ENCODE results near the gene IQCH.

IQCH gene

GRCh38 chr15:67366904-67367303 is 112.3 kb downstream of the IQCH start:
- H3K27me3 ChIP-seq (ENCODE audit: control insufficient read depth in 5 of 5, insufficient read depth in 4 of 5, low read length in 5 of 5): peaks cover 0 to 4% (median 0%) of the 10 kb centered on the region in 5 donors
- H3K4me1 ChIP-seq (ENCODE audit: control insufficient read depth in 5 of 5, insufficient read depth in 5 of 5, low read length in 5 of 5): no peaks in the 10 kb centered on the region
- H3K9ac ChIP-seq (ENCODE audit: low read length in 5 of 5): no peak overlapping the region
- no peaks in the 10 kb centered on the region for H3K9me3 ChIP-seq (ENCODE audit: control insufficient read depth in 5 of 5, low read length in 5 of 5)
- H3K27ac ChIP-seq (ENCODE audit: low read depth, low read length): no peak overlapping the region
- H3K4me3 ChIP-seq (ENCODE audit: low read depth in 1 of 5, low read length in 5 of 5): no peak overlapping the region
- H3K36me3 ChIP-seq (ENCODE audit: control insufficient read depth in 5 of 5, insufficient read depth in 5 of 5, low read length in 5 of 5): no peaks in the 10 kb centered on the region

GRCh38 chr15:67369359-67369998 is 114.9 kb downstream of the IQCH start:
- Histone ChIP-seq H3K4me3 (ENCODE audit: low read depth in 1 of 5, low read length in 5 of 5) (no peak overlapping the region), H3K9ac (ENCODE audit: low read length in 5 of 5) (no peak overlapping the region), H3K9me3 (ENCODE audit: control insufficient read depth in 5 of 5, low read length in 5 of 5) (no peaks in the 10 kb centered on the region), H3K27me3 (ENCODE audit: control insufficient read depth in 5 of 5, insufficient read depth in 4 of 5, low read length in 5 of 5) (peaks cover 0 to 4% (median 0%) of the 10 kb centered on the region in 5 donors), H3K4me1 (ENCODE audit: control insufficient read depth in 5 of 5, insufficient read depth in 5 of 5, low read length in 5 of 5) (no peaks in the 10 kb centered on the region), H3K27ac (ENCODE audit: low read depth, low read length) (no peak overlapping the region), H3K36me3 (ENCODE audit: control insufficient read depth in 5 of 5, insufficient read depth in 5 of 5, low read length in 5 of 5) (no peaks in the 10 kb centered on the region)

GRCh38 chr15:67370206-67370954 is 115.8 kb downstream of the IQCH start:
- Histone ChIP-seq H3K27me3 (ENCODE audit: control insufficient read depth in 5 of 5, insufficient read depth in 4 of 5, low read length in 5 of 5) (peaks cover 0 to 4% (median 0%) of the 10 kb centered on the region in 5 donors), H3K4me3 (ENCODE audit: low read depth in 1 of 5, low read length in 5 of 5) (no peak overlapping the region), H3K36me3 (ENCODE audit: control insufficient read depth in 5 of 5, insufficient read depth in 5 of 5, low read length in 5 of 5) (no peaks in the 10 kb centered on the region), H3K9ac (ENCODE audit: low read length in 5 of 5) (no peak overlapping the region), H3K27ac (ENCODE audit: low read depth, low read length) (no peak overlapping the region), H3K4me1 (ENCODE audit: control insufficient read depth in 5 of 5, insufficient read depth in 5 of 5, low read length in 5 of 5) (no peaks in the 10 kb centered on the region), H3K9me3 (ENCODE audit: control insufficient read depth in 5 of 5, low read length in 5 of 5) (no peaks in the 10 kb centered on the region)

GRCh38 chr15:67372543-67372942 is 118.0 kb downstream of the IQCH start:
- H3K4me1 ChIP-seq (ENCODE audit: control insufficient read depth in 5 of 5, insufficient read depth in 5 of 5, low read length in 5 of 5): no peaks in the 10 kb centered on the region
- H3K27ac ChIP-seq (ENCODE audit: low read depth, low read length): no peak overlapping the region
- H3K9me3 ChIP-seq (ENCODE audit: control insufficient read depth in 5 of 5, low read length in 5 of 5): no peaks in the 10 kb centered on the region
- H3K9ac ChIP-seq (ENCODE audit: low read length in 5 of 5): no peak overlapping the region
- no peak overlapping the region for H3K4me3 ChIP-seq (ENCODE audit: low read depth in 1 of 5, low read length in 5 of 5)
- H3K27me3 ChIP-seq (ENCODE audit: control insufficient read depth in 5 of 5, insufficient read depth in 4 of 5, low read length in 5 of 5): peaks cover 0 to 4% (median 0%) of the 10 kb centered on the region in 5 donors
- no peaks in the 10 kb centered on the region for H3K36me3 ChIP-seq (ENCODE audit: control insufficient read depth in 5 of 5, insufficient read depth in 5 of 5, low read length in 5 of 5)

- Histone ChIP-seq H3K4me1 (ENCODE audit: control insufficient read depth in 5 of 5, insufficient read depth in 5 of 5, low read length in 5 of 5) (no peaks in the 10 kb centered on the region), H3K9ac (ENCODE audit: low read length in 5 of 5) (no peak overlapping the region), H3K27ac (ENCODE audit: low read depth, low read length) (no peak overlapping the region), H3K4me3 (ENCODE audit: low read depth in 1 of 5, low read length in 5 of 5) (no peak overlapping the region), H3K27me3 (ENCODE audit: control insufficient read depth in 5 of 5, insufficient read depth in 4 of 5, low read length in 5 of 5) (peaks cover 0 to 4% (median 0%) of the 10 kb centered on the region in 5 donors), H3K9me3 (ENCODE audit: control insufficient read depth in 5 of 5, low read length in 5 of 5) (no peaks in the 10 kb centered on the region), H3K36me3 (ENCODE audit: control insufficient read depth in 5 of 5, insufficient read depth in 5 of 5, low read length in 5 of 5) (no peaks in the 10 kb centered on the region)
These were observed 118.5 kb downstream of the IQCH start for GRCh38 chr15:67372986-67373675.

GRCh38 chr15:67373971-67374370 is 119.4 kb downstream of the IQCH start:
- H3K27ac ChIP-seq (ENCODE audit: low read depth, low read length): no peak overlapping the region
- peaks cover 0 to 4% (median 0%) of the 10 kb centered on the region in 5 donors for H3K27me3 ChIP-seq (ENCODE audit: control insufficient read depth in 5 of 5, insufficient read depth in 4 of 5, low read length in 5 of 5)
- H3K9ac ChIP-seq (ENCODE audit: low read length in 5 of 5): no peak overlapping the region
- H3K4me1 ChIP-seq (ENCODE audit: control insufficient read depth in 5 of 5, insufficient read depth in 5 of 5, low read length in 5 of 5): no peaks in the 10 kb centered on the region
- no peaks in the 10 kb centered on the region for H3K36me3 ChIP-seq (ENCODE audit: control insufficient read depth in 5 of 5, insufficient read depth in 5 of 5, low read length in 5 of 5)
- no peaks in the 10 kb centered on the region for H3K9me3 ChIP-seq (ENCODE audit: control insufficient read depth in 5 of 5, low read length in 5 of 5)
- H3K4me3 ChIP-seq (ENCODE audit: low read depth in 1 of 5, low read length in 5 of 5): no peak overlapping the region

GRCh38 chr15:67379530-67379929 is 124.9 kb downstream of the IQCH start:
- Histone ChIP-seq H3K9me3 (ENCODE audit: control insufficient read depth in 5 of 5, low read length in 5 of 5) (no peaks in the 10 kb centered on the region), H3K27me3 (ENCODE audit: control insufficient read depth in 5 of 5, insufficient read depth in 4 of 5, low read length in 5 of 5) (no peaks in the 10 kb centered on the region), H3K27ac (ENCODE audit: low read depth, low read length) (no peak overlapping the region), H3K36me3 (ENCODE audit: control insufficient read depth in 5 of 5, insufficient read depth in 5 of 5, low read length in 5 of 5) (no peaks in the 10 kb centered on the region), H3K4me3 (ENCODE audit: low read depth in 1 of 5, low read length in 5 of 5) (no peak overlapping the region), H3K4me1 (ENCODE audit: control insufficient read depth in 5 of 5, insufficient read depth in 5 of 5, low read length in 5 of 5) (no peaks in the 10 kb centered on the region), H3K9ac (ENCODE audit: low read length in 5 of 5) (no peak overlapping the region)

GRCh38 chr15:67380921-67381320 is 126.3 kb downstream of the IQCH start:
- Histone ChIP-seq H3K27me3 (ENCODE audit: control insufficient read depth in 5 of 5, insufficient read depth in 4 of 5, low read length in 5 of 5) (no peaks in the 10 kb centered on the region), H3K9me3 (ENCODE audit: control insufficient read depth in 5 of 5, low read length in 5 of 5) (no peaks in the 10 kb centered on the region), H3K4me3 (ENCODE audit: low read depth in 1 of 5, low read length in 5 of 5) (no peak overlapping the region), H3K27ac (ENCODE audit: low read depth, low read length) (no peak overlapping the region), H3K9ac (ENCODE audit: low read length in 5 of 5) (no peak overlapping the region), H3K4me1 (ENCODE audit: control insufficient read depth in 5 of 5, insufficient read depth in 5 of 5, low read length in 5 of 5) (no peaks in the 10 kb centered on the region), H3K36me3 (ENCODE audit: control insufficient read depth in 5 of 5, insufficient read depth in 5 of 5, low read length in 5 of 5) (no peaks in the 10 kb centered on the region)

- Histone ChIP-seq H3K4me3 (ENCODE audit: low read depth in 1 of 5, low read length in 5 of 5) (no peak overlapping the region), H3K27ac (ENCODE audit: low read depth, low read length) (no peak overlapping the region), H3K9me3 (ENCODE audit: control insufficient read depth in 5 of 5, low read length in 5 of 5) (no peaks in the 10 kb centered on the region), H3K9ac (ENCODE audit: low read length in 5 of 5) (no peak overlapping the region), H3K27me3 (ENCODE audit: control insufficient read depth in 5 of 5, insufficient read depth in 4 of 5, low read length in 5 of 5) (no peaks in the 10 kb centered on the region), H3K4me1 (ENCODE audit: control insufficient read depth in 5 of 5, insufficient read depth in 5 of 5, low read length in 5 of 5) (no peaks in the 10 kb centered on the region), H3K36me3 (ENCODE audit: control insufficient read depth in 5 of 5, insufficient read depth in 5 of 5, low read length in 5 of 5) (no peaks in the 10 kb centered on the region)
These were observed 126.9 kb downstream of the IQCH start for GRCh38 chr15:67381416-67382045.

GRCh38 chr15:67382723-67383122 is 128.1 kb downstream of the IQCH start:
- Histone ChIP-seq H3K36me3 (ENCODE audit: control insufficient read depth in 5 of 5, insufficient read depth in 5 of 5, low read length in 5 of 5) (no peaks in the 10 kb centered on the region), H3K4me3 (ENCODE audit: low read depth in 1 of 5, low read length in 5 of 5) (no peak overlapping the region), H3K27me3 (ENCODE audit: control insufficient read depth in 5 of 5, insufficient read depth in 4 of 5, low read length in 5 of 5) (no peaks in the 10 kb centered on the region), H3K27ac (ENCODE audit: low read depth, low read length) (no peak overlapping the region), H3K4me1 (ENCODE audit: control insufficient read depth in 5 of 5, insufficient read depth in 5 of 5, low read length in 5 of 5) (no peaks in the 10 kb centered on the region), H3K9me3 (ENCODE audit: control insufficient read depth in 5 of 5, low read length in 5 of 5) (no peaks in the 10 kb centered on the region), H3K9ac (ENCODE audit: low read length in 5 of 5) (no peak overlapping the region)

Data from subcutaneous abdominal adipose tissue (tissue), 5 donors.